Panc1 (cell line): Measurements from ENCODE around the gene KDM4B. TPM values are rescaled to one million over a fixed set of nuclear protein-coding genes. Genes with fewer than 3 reads are reported as not detected.

Experiments used
- ATAC-seq: fragments of 200-7000 bp; cut with Tn5 transposase; 2 replicates; pipeline ENCODE4 v1.9.1; 2020; ENCODE audit warnings: mild to moderate bottlenecking, moderate library complexity
- BruUV-seq: library from RNA; stranded (reverse); fragments of 400-500 nt; replicated peaks from 2 replicates; lab custom pipeline; 2021; lab: Mats Ljungman, UMichigan
- CTCF ChIA-PET: fragments of 300-600 bp; sonication (Branson Sonifier 250); formaldehyde crosslinking; loops from one replicate; lab custom pipeline; 2022; ENCODE audit warnings: antibody characterized with exemption; lab: Charles Lee
- POLR2A ChIA-PET: fragments of 300-600 bp; sonication (Branson Sonifier 250); formaldehyde crosslinking; loops from one replicate; lab custom pipeline; 2022; ENCODE audit warnings: antibody characterized with exemption; lab: Charles Lee
- DNase-seq: peaks from one replicate; pipeline ENCODE4 v3.0.0-alpha.2; 2010; ENCODE audit warnings: low read depth, low spot score
- H3K27ac ChIP-seq: 2 replicates; pipeline ENCODE4 v1.5.1; 2011; ENCODE audit warnings: mild to moderate bottlenecking, low read length, inconsistent platforms
- H3K27me3 ChIP-seq: fragments of 200-500 bp; sonication (Bioruptor generic); 2 replicates; pipeline ENCODE4 v1.6.0; 2014; ENCODE audit warnings: low read length, inconsistent platforms; ENCODE audit not compliant: control insufficient read depth, insufficient read depth
- H3K36me3 ChIP-seq: fragments of 200-500 bp; sonication (Bioruptor generic); 2 replicates; pipeline ENCODE4 v1.5.1; 2014; ENCODE audit warnings: inconsistent platforms, mild to moderate bottlenecking, low read length, moderate library complexity; ENCODE audit not compliant: control insufficient read depth, insufficient read depth
- H3K4me1 ChIP-seq: 2 replicates; pipeline ENCODE4 v1.5.1; 2011; ENCODE audit warnings: inconsistent platforms, mild to moderate bottlenecking, low read length, moderate library complexity; ENCODE audit not compliant: control insufficient read depth, insufficient read depth
- H3K4me3 ChIP-seq, 2 experiments: 2 replicates each; pipeline ENCODE4 v1.5.1; 2011 to 2012; ENCODE audit warnings: low read depth in 2 of 2, low read length in 2 of 2, mild to moderate bottlenecking in 2 of 2, inconsistent platforms in 1 of 2, moderate library complexity in 1 of 2
- H3K9me3 ChIP-seq: fragments of 200-500 bp; sonication (Bioruptor generic); 2 replicates; pipeline ENCODE4 v1.5.1; 2014; ENCODE audit warnings: low read depth, mild to moderate bottlenecking, inconsistent platforms, low read length, moderate library complexity; ENCODE audit not compliant: control insufficient read depth, insufficient read depth
- CTCF ChIP-seq: fragments of 450-650 bp; IDR thresholded peaks from 2 replicates; pipeline ENCODE4 v1.5.1; 2017; ENCODE audit warnings: mild to moderate bottlenecking
- POLR2AphosphoS5 ChIP-seq: IDR thresholded peaks from 2 replicates; pipeline ENCODE4 v1.6.1; 2012; ENCODE audit warnings: mild to moderate bottlenecking, low read depth, low read length, moderate library complexity
- SIN3A ChIP-seq: IDR thresholded peaks from 2 replicates; pipeline ENCODE4 v1.6.1; 2012; ENCODE audit warnings: low read depth, mild to moderate bottlenecking, low read length, moderate library complexity, borderline replicate concordance; ENCODE audit not compliant: insufficient read depth
- TCF7L2 ChIP-seq: IDR thresholded peaks from 2 replicates; pipeline ENCODE4 v1.6.1; 2011; ENCODE audit warnings: mild to moderate bottlenecking, low read depth, low read length, inconsistent platforms
- in situ Hi-C: cut with HindIII; loops from 2 replicates; pipeline ENCODE4 v1.10.0; 2016; ENCODE audit warnings: low sequenced_read_pairs, low pct_unique_long_range_greater_than_20kb
- intact Hi-C: fragments of 100-400 bp; cut with micrococcal nuclease; formaldehyde crosslinking; loops from one replicate; pipeline ENCODE4 v1.10.0; 2022; ENCODE audit not compliant: unreplicated experiment
- total RNA-seq: library from RNA; stranded (reverse); gene quantifications from one replicate; pipeline ENCODE4 v1.2.1, GENCODE V29; 2021; ENCODE audit not compliant: unreplicated experiment
- TF ChIP-seq, protein P1 (sequence below), 2 experiments: IDR thresholded peaks; 2 replicates each; pipeline ENCODE4 v1.6.1; 2011 to 2012; ENCODE audit warnings: low read depth in 2 of 2, control low read depth in 1 of 2, low read length in 1 of 2, mild to moderate bottlenecking in 1 of 2, moderate library complexity in 1 of 2; ENCODE audit not compliant: insufficient read depth in 1 of 2

Gene KDM4B
- total RNA-seq, 1 experiment from 2014 or later = 18.4 TPM

GRCh38 chr19:5089283-5089682 lies 120.4 kb downstream of the KDM4B start:
- intact Hi-C loops (no loop called here), in situ Hi-C loops (no loop called here)
- TF ChIP-seq POLR2AphosphoS5 (no peak), SIN3A (no peak), CTCF (no peak), TCF7L2 (no peak)
- TF ChIP-seq, protein P1, sequence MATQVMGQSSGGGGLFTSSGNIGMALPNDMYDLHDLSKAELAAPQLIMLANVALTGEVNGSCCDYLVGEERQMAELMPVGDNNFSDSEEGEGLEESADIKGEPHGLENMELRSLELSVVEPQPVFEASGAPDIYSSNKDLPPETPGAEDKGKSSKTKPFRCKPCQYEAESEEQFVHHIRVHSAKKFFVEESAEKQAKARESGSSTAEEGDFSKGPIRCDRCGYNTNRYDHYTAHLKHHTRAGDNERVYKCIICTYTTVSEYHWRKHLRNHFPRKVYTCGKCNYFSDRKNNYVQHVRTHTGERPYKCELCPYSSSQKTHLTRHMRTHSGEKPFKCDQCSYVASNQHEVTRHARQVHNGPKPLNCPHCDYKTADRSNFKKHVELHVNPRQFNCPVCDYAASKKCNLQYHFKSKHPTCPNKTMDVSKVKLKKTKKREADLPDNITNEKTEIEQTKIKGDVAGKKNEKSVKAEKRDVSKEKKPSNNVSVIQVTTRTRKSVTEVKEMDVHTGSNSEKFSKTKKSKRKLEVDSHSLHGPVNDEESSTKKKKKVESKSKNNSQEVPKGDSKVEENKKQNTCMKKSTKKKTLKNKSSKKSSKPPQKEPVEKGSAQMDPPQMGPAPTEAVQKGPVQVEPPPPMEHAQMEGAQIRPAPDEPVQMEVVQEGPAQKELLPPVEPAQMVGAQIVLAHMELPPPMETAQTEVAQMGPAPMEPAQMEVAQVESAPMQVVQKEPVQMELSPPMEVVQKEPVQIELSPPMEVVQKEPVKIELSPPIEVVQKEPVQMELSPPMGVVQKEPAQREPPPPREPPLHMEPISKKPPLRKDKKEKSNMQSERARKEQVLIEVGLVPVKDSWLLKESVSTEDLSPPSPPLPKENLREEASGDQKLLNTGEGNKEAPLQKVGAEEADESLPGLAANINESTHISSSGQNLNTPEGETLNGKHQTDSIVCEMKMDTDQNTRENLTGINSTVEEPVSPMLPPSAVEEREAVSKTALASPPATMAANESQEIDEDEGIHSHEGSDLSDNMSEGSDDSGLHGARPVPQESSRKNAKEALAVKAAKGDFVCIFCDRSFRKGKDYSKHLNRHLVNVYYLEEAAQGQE (IDR thresholded peaks at IDR 0.05; ENCODE audit: insufficient read depth in 1 of 2, low read depth in 2 of 2, low read length in 1 of 2) = no peak
- H3K36me3 ChIP-seq = no peaks in the 10 kb centered on the region
- DNase-seq (no peak), ATAC-seq (no peak)
- BruUV-seq = no TSS peak
- POLR2A ChIA-PET = no interaction called here
- H3K4me1 ChIP-seq = no peaks in the 10 kb centered on the region
- H3K27me3 ChIP-seq = no peaks in the 10 kb centered on the region
- no peak overlapping the region for H3K27ac ChIP-seq
- H3K4me3 ChIP-seq = no peak overlapping the region
- CTCF ChIA-PET = no interaction called here
- no peaks in the 10 kb centered on the region for H3K9me3 ChIP-seq

GRCh38 chr19:5090465-5091017 lies 121.6 kb downstream of the KDM4B start:
- no peak overlapping the region for H3K27ac ChIP-seq
- no TSS peak for BruUV-seq

More at GRCh38 chr19:5090465-5091017, 121.6 kb downstream of the KDM4B start:
- in situ Hi-C loops (no loop called here), intact Hi-C loops (no loop called here)
- no peaks in the 10 kb centered on the region for H3K9me3 ChIP-seq
- no peak overlapping the region for H3K4me3 ChIP-seq
- no peaks in the 10 kb centered on the region for H3K27me3 ChIP-seq
- TF ChIP-seq TCF7L2 = no peak
- TF ChIP-seq CTCF = no peak
- TF ChIP-seq, protein P1 (IDR thresholded peaks at IDR 0.05; ENCODE audit: insufficient read depth in 1 of 2, low read depth in 2 of 2, low read length in 1 of 2) = no peak
- TF ChIP-seq SIN3A = no peak
- no peak for TF ChIP-seq POLR2AphosphoS5
- DNase-seq (no peak), ATAC-seq (no peak)
- no peaks in the 10 kb centered on the region for H3K36me3 ChIP-seq
- no peaks in the 10 kb centered on the region for H3K4me1 ChIP-seq
- CTCF ChIA-PET = no interaction called here
- POLR2A ChIA-PET = no interaction called here
